GM12878 (cell line): Measurements from ENCODE around the gene NPC1. TPM values are rescaled to one million over a fixed set of nuclear protein-coding genes. Genes with fewer than 3 reads are reported as not detected.

Experiments
- ATAC-seq: fragments of 200-7000 bp; cut with Tn5 transposase; 3 replicates; pipeline ENCODE4 v1.9.1; 2020; ENCODE audit warnings: mild to moderate bottlenecking, moderate library complexity
- BruUV-seq: library from RNA; stranded (reverse); fragments of 400-500 nt; replicated peaks from 2 replicates; lab custom pipeline; 2021; lab: Mats Ljungman, UMichigan
- CTCF ChIA-PET: fragments of 300-600 bp; sonication (Branson Sonifier 250); formaldehyde crosslinking; extraction: SDS; loops from one replicate; lab custom pipeline; 2021; ENCODE audit warnings: inconsistent platforms; lab: Yijun Ruan, JAX
- POLR2A ChIA-PET: fragments of 350-600 bp; formaldehyde crosslinking; extraction: SDS; loops from one replicate; lab custom pipeline; 2021; ENCODE audit warnings: inconsistent platforms; lab: Charles Lee
- RAD21 ChIA-PET: fragments of 300-600 bp; sonication (Branson Sonifier 250); formaldehyde crosslinking; loops from one replicate; lab custom pipeline; 2023; ENCODE audit warnings: antibody characterized with exemption; ENCODE audit not compliant: unreplicated experiment; lab: Charles Lee
- SMC1A ChIA-PET: fragments of 300-600 bp; sonication (Branson Sonifier 250); formaldehyde crosslinking; loops from one replicate; lab custom pipeline; 2023; ENCODE audit not compliant: unreplicated experiment, uncharacterized antibody; lab: Charles Lee
- DNase-seq: peaks from one replicate; pipeline ENCODE4 v3.0.0-alpha.2; 2011; ENCODE audit warnings: low read depth, low spot score
- FAIRE-seq: peaks from 3 replicates; lab custom pipeline; 2011; peaks lifted over from hg19 to GRCh38; lab: Jason Lieb, UNC
- H2AFZ ChIP-seq: 2 replicates; pipeline ENCODE4 v1.6.0; 2011; ENCODE audit warnings: low read depth, low read length, control low read depth; ENCODE audit not compliant: control insufficient read depth
- H3K27ac ChIP-seq: 2 replicates; pipeline ENCODE4 v1.5.1; 2011; ENCODE audit warnings: control low read depth; ENCODE audit not compliant: control insufficient read depth, insufficient read depth
- H3K27me3 ChIP-seq, 2 experiments: replicated peaks in 1 of 2; 2 replicates each; pipeline versions ENCODE4 v1.6.0 to v1.6.1; 2011; ENCODE audit warnings: low read length in 1 of 2; ENCODE audit not compliant: control insufficient read depth in 2 of 2, insufficient read depth in 2 of 2
- H3K36me3 ChIP-seq, 2 experiments: 2 replicates each; pipeline ENCODE4 v1.5.1; 2011; ENCODE audit warnings: low read length in 1 of 2; ENCODE audit not compliant: control insufficient read depth in 2 of 2, insufficient read depth in 2 of 2
- H3K4me1 ChIP-seq: 2 replicates; pipeline ENCODE4 v1.6.1; 2011; ENCODE audit warnings: mild to moderate bottlenecking, low read length, moderate library complexity, mixed read lengths; ENCODE audit not compliant: control insufficient read depth, insufficient read depth
- H3K4me2 ChIP-seq: 2 replicates; pipeline ENCODE4 v1.6.0; 2011; ENCODE audit warnings: control low read depth; ENCODE audit not compliant: control insufficient read depth, insufficient read depth
- H3K4me3 ChIP-seq: fragments of 200-600 bp; sonication (generic); 2 replicates; pipeline ENCODE4 v1.5.1; 2016
- H3K79me2 ChIP-seq: 2 replicates; pipeline ENCODE4 v1.6.0; 2011; ENCODE audit warnings: low read length; ENCODE audit not compliant: control insufficient read depth, insufficient read depth
- H3K9ac ChIP-seq: 2 replicates; pipeline ENCODE4 v1.8.0; 2011; ENCODE audit warnings: low read length, control low read depth, mixed read lengths; ENCODE audit not compliant: control insufficient read depth, insufficient read depth
- H3K9me3 ChIP-seq: replicated peaks from 3 replicates; pipeline ENCODE4 v1.5.1; 2011; ENCODE audit warnings: mild to moderate bottlenecking, low read length; ENCODE audit not compliant: control insufficient read depth, insufficient read depth
- H4K20me1 ChIP-seq: 2 replicates; pipeline ENCODE4 v1.6.0; 2011; ENCODE audit not compliant: control insufficient read depth, insufficient read depth
- ATF7 ChIP-seq: fragments of 450-650 bp; IDR thresholded peaks from 2 replicates; pipeline ENCODE4 v1.6.1; 2016; ENCODE audit warnings: low read depth, mild to moderate bottlenecking
- BCLAF1 ChIP-seq: fragments of 450-650 bp; IDR thresholded peaks from 2 replicates; pipeline ENCODE4 v1.6.1; 2017; ENCODE audit warnings: antibody characterized with exemption, mild to moderate bottlenecking, moderate library complexity
- CEBPZ ChIP-seq: fragments of 150-350 bp; IDR thresholded peaks from 2 replicates; pipeline ENCODE4 v1.6.1; 2016; ENCODE audit warnings: low read depth, low read length
- MYB ChIP-seq: fragments of 150-350 bp; IDR thresholded peaks from 2 replicates; pipeline ENCODE4 v1.6.1; 2014; ENCODE audit warnings: mild to moderate bottlenecking, low read depth, low read length, borderline replicate concordance
- RAD21 ChIP-seq: IDR thresholded peaks from 2 replicates; pipeline ENCODE4 v1.6.1; 2011; ENCODE audit warnings: mild to moderate bottlenecking, low read depth, low read length, moderate library complexity; ENCODE audit not compliant: insufficient read depth
- SREBF1 ChIP-seq: IDR thresholded peaks from 2 replicates; pipeline ENCODE4 v1.6.1; 2012; ENCODE audit warnings: mild to moderate bottlenecking, low read length
- SUZ12 ChIP-seq: fragments of 200-600 bp; sonication (generic); IDR thresholded peaks from one replicate; pipeline ENCODE4 v1.6.1; 2018; ENCODE audit warnings: antibody characterized with exemption, mild to moderate bottlenecking; ENCODE audit not compliant: unreplicated experiment
- WRNIP1 ChIP-seq: IDR thresholded peaks from 2 replicates; pipeline ENCODE4 v1.6.1; 2011; ENCODE audit warnings: low read depth, low read length, improper control_type of control experiment, borderline replicate concordance
- ZNF217 ChIP-seq: fragments of 450-650 bp; IDR thresholded peaks from 2 replicates; pipeline ENCODE4 v1.6.1; 2017; ENCODE audit warnings: antibody characterized with exemption, mild to moderate bottlenecking
- WGBS: methylation state at CpG from one replicate; pipeline ENCODE4 v1.1.6; 2016; ENCODE audit warnings: low lambda C conversion rate; ENCODE audit not compliant: insufficient replicate concordance, insufficient coverage; ENCODE audit errors: missing lambda C conversion rate; 5-methylcytosine and 5-hydroxymethylcytosine counted together
- in situ Hi-C: fragments of 300-500 bp; cut with MboI; formaldehyde crosslinking; loops from 9 replicates; pipeline ENCODE4 v1.14.3; 2018; ENCODE audit warnings: mixed read lengths
- intact Hi-C: fragments of 100-400 bp; cut with micrococcal nuclease; formaldehyde crosslinking; loops from one replicate; pipeline ENCODE4 v1.14.2; 2022; ENCODE audit not compliant: unreplicated experiment
- polyA plus RNA-seq, 11 experiments: library from polyadenylated mRNA; depleted of rRNA in 4 of 11; unstranded in 6 of 11; stranded (reverse) in 5 of 11; fragments of >200 nt; fragmentation: Nextera tagmentation in 4 of 11; fragmentation: Illumina TruSeq in 1 of 11; extraction: Ambion mirVana in 4 of 11; extraction: Trizol in 1 of 11; gene quantifications; 1 replicate in 1 of 11; 2 replicates in 10 of 11; pipeline versions ENCODE4 v1.2.1 to v1.2.3, GENCODE V29; 2011 to 2016; ENCODE audit warnings: inconsistent platforms in 2 of 11, missing spikeins in 2 of 11, low read depth in 1 of 11
- total RNA-seq, 4 experiments: library from RNA; depleted of rRNA in 3 of 4; stranded (reverse); fragments of >200 nt in 3 of 4; fragmentation: Illumina TruSeq in 1 of 4; extraction: Trizol in 1 of 4; gene quantifications; 2 replicates each; pipeline versions ENCODE4 v1.2.1 to v1.2.3, GENCODE V29; 2013 to 2021

NPC1 gene
- total and polyA plus RNA-seq, 10 of the 15 experiments (the other 5 are each of a cell fraction or from before 2014, with no cell fraction given) = 10.1 to 45.2 (median 19.4) TPM

GRCh38 chr18:23575309-23575651, 11.0 kb downstream of the NPC1 start:
- H3K9me3 ChIP-seq = no peaks in the 10 kb centered on the region
- peaks cover 4% of the 10 kb centered on the region for H3K79me2 ChIP-seq
- in situ Hi-C loops (no loop called here), intact Hi-C loops (no loop called here)
- H3K4me2 ChIP-seq = no peak overlapping the region
- no peak overlapping the region for H3K9ac ChIP-seq
- POLR2A ChIA-PET = no interaction called here
- H4K20me1 ChIP-seq = no peaks in the 10 kb centered on the region
- H3K4me3 ChIP-seq = no peak overlapping the region
- no peak for DNase-seq
- SMC1A ChIA-PET = interaction anchor here (1.3 kb wide), 1 partner anchor 777 kb away, joined by 3 read pairs; no protein-coding TSS in a partner anchor
- no peak overlapping the region for H2AFZ ChIP-seq
- no peak overlapping the region for H3K27ac ChIP-seq
- FAIRE-seq = no peak
- no peak for ATAC-seq
- H3K27me3 ChIP-seq = no peaks in the 10 kb centered on the region
- peaks cover 4 to 20% of the 10 kb centered on the region in 2 experiments for H3K36me3 ChIP-seq
- WGBS = 98% methylated on average over 7 of the region's 7 CpGs
- TF ChIP-seq CEBPZ = no peak
- no peak for TF ChIP-seq MYB
- TF ChIP-seq BCLAF1 = no peak
- no peak for TF ChIP-seq SREBF1
- TF ChIP-seq ATF7 = no peak
- no peak for TF ChIP-seq RAD21
- no peak for TF ChIP-seq WRNIP1
- TF ChIP-seq SUZ12 = no peak
- TF ChIP-seq ZNF217 = no peak
- RAD21 ChIA-PET = no interaction called here
- CTCF ChIA-PET = interaction anchor here (1.5 to 2.2 kb wide), 2 partner anchors 13 to 59 kb away, joined by 3 to 5 read pairs; no protein-coding TSS in a partner anchor
- no TSS peak for BruUV-seq
- H3K4me1 ChIP-seq = peaks cover 23% of the 10 kb centered on the region
